ENCODE measurements around the gene OR6V1. TPM values are rescaled to one million over a fixed set of nuclear protein-coding genes. Genes with fewer than 3 reads are reported as not detected.

Gene OR6V1
- total and polyA plus RNA-seq, 12 donors: not detected

GRCh38 chr7:143050931-143051330 lies 1.2 kb upstream of the OR6V1 start:
- intact Hi-C loops (cut with DNase I): no loop called here
- TF ChIP-seq, protein P1, sequence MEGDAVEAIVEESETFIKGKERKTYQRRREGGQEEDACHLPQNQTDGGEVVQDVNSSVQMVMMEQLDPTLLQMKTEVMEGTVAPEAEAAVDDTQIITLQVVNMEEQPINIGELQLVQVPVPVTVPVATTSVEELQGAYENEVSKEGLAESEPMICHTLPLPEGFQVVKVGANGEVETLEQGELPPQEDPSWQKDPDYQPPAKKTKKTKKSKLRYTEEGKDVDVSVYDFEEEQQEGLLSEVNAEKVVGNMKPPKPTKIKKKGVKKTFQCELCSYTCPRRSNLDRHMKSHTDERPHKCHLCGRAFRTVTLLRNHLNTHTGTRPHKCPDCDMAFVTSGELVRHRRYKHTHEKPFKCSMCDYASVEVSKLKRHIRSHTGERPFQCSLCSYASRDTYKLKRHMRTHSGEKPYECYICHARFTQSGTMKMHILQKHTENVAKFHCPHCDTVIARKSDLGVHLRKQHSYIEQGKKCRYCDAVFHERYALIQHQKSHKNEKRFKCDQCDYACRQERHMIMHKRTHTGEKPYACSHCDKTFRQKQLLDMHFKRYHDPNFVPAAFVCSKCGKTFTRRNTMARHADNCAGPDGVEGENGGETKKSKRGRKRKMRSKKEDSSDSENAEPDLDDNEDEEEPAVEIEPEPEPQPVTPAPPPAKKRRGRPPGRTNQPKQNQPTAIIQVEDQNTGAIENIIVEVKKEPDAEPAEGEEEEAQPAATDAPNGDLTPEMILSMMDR (IDR thresholded peaks at IDR 0.05): no peak
- no peak for TF ChIP-seq POLR2A (IDR thresholded peaks at IDR 0.05)
- Histone ChIP-seq H3K36me3 (replicated peaks in 1 of 2) (no peaks in the 10 kb centered on the region), H3K4me3 (no peak overlapping the region), H3K9me3 (replicated peaks in 1 of 3) (no peaks in the 10 kb centered on the region), H3K27ac (no peak overlapping the region), H3K27me3 (no peaks in the 10 kb centered on the region), H3K4me1 (replicated peaks in 1 of 2) (no peaks in the 10 kb centered on the region)
- 44 to 52% (median 46%) methylated on average over 9 of the region's 9 CpGs for WGBS, 4 donors
- no peak for DNase-seq

DNA sequence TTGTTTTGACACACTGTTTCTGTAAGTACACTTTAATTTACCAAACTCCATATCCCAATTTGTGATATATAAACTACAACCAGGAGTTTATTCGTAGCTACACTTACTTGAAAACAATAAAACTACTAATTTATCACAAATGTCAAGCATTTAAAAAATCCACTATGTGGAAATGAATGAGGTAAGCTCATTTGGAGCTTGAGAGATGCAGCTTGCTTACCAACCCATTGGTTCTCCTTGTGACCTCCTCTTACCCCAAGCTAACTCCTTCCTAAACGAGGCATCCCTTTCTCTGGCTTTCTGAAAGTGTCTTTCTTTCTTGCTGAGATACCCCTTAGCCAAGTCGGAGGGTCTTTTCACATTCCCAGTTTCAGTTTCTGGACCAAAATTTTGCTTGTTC lies 2.5 kb downstream of the OR6V1 start:
- TF ChIP-seq, protein P1 (IDR thresholded peaks at IDR 0.05): no peak
- TF ChIP-seq POLR2A (IDR thresholded peaks at IDR 0.05): no peak
- intact Hi-C loops (cut with DNase I): no loop called here
- no peak overlapping the region for H3K27ac ChIP-seq
- no peak for DNase-seq
- WGBS, 4 donors: 47 to 58% (median 56%) methylated on average over 3 of the region's 3 CpGs
- H3K4me3 ChIP-seq: no peak overlapping the region
- H3K9me3 ChIP-seq (replicated peaks in 1 of 3): no peaks in the 10 kb centered on the region
- H3K27me3 ChIP-seq: no peaks in the 10 kb centered on the region
- H3K36me3 ChIP-seq (replicated peaks in 1 of 2): no peaks in the 10 kb centered on the region
- H3K4me1 ChIP-seq (replicated peaks in 1 of 2): no peaks in the 10 kb centered on the region

GRCh38 chr7:143055754-143056153 lies 3.6 kb downstream of the OR6V1 start:
- no peak for TF ChIP-seq POLR2A (IDR thresholded peaks at IDR 0.05)
- TF ChIP-seq, protein P1 (IDR thresholded peaks at IDR 0.05): no peak
- Histone ChIP-seq H3K4me3 (no peak overlapping the region), H3K36me3 (replicated peaks in 1 of 2) (no peaks in the 10 kb centered on the region), H3K27me3 (no peaks in the 10 kb centered on the region), H3K9me3 (replicated peaks in 1 of 3) (no peaks in the 10 kb centered on the region), H3K4me1 (replicated peaks in 1 of 2) (no peaks in the 10 kb centered on the region), H3K27ac (no peak overlapping the region)
- intact Hi-C loops (cut with DNase I): no loop called here
- no peak for DNase-seq

DNA sequence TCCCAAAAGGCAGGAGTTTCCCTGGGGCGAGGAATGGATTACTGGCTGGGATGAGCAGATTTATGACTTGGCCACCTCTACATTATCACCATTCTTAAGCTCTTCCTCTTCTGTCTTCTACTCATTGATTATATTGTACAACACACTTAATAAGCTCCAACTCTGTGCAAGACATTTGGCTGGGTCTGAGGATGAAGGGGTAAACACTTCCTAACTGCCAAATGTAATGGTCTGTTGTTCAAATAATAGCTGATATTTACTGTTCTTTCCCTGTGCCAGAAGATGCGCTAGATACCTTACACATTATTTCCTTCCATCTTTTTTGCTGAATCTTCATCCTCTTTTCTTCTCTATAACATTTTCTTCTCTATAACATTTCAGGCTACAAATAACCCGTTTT lies 11.6 kb downstream of the OR6V1 start:
- DNase-seq: no peak
- Histone ChIP-seq H3K9me3 (replicated peaks in 1 of 3) (no peaks in the 10 kb centered on the region), H3K4me1 (replicated peaks in 1 of 2) (no peaks in the 10 kb centered on the region), H3K27me3 (no peaks in the 10 kb centered on the region), H3K27ac (no peak overlapping the region), H3K36me3 (replicated peaks in 1 of 2) (no peaks in the 10 kb centered on the region), H3K4me3 (no peak overlapping the region)
- intact Hi-C loops (cut with DNase I): no loop called here
- 69 to 79% (median 71%) methylated on average over 3 of the region's 3 CpGs for WGBS, 4 donors
- TF ChIP-seq, protein P1 (IDR thresholded peaks at IDR 0.05): no peak
- TF ChIP-seq POLR2A (IDR thresholded peaks at IDR 0.05): no peak

All from adrenal gland (tissue), 12 donors.